Measurements from ENCODE around the gene ZC3H10. TPM values are rescaled to one million over a fixed set of nuclear protein-coding genes. Genes with fewer than 3 reads are reported as not detected.

The ZC3H10 gene
- total and polyA plus RNA-seq, 2 of the 13 experiments (the other 11 are each of a cell fraction or from before 2014, with no cell fraction given) = 0.70 to 2.3 TPM

- in situ Hi-C loops (cut with HindIII; ENCODE audit: extremely low pct_ligation_motif_present, low pct_unique_long_range_greater_than_20kb) (loop anchor here (5.0 kb wide), 1 partner anchor 33 kb away; the partner anchor contains the start of gene MYL6), intact Hi-C loops (cut with micrococcal nuclease; ENCODE audit: unreplicated experiment) (no loop called here)
- H3K4me3 ChIP-seq (replicated peaks in 1 of 3; ENCODE audit: insufficient read depth in 1 of 3, low read depth in 2 of 3, low read length in 3 of 3) = no peak overlapping the region
- H3K27ac ChIP-seq (ENCODE audit: extremely low read length, insufficient read depth, low read length) = peak overlapping the region; percentile 43
- CTCF ChIA-PET (ENCODE audit: low intra/inter-chr PET ratio, low total read pairs) = no interaction called here
- no peak overlapping the region for H3K9ac ChIP-seq (ENCODE audit: insufficient read depth, low read depth, low read length)
- DNase-seq (ENCODE audit: low spot score) (peak; percentile 43), FAIRE-seq (no peak), ATAC-seq (no peak)
- H3K36me3 ChIP-seq (replicated peaks in 1 of 2; ENCODE audit: control insufficient read depth in 1 of 2, insufficient read depth in 2 of 2, low read length in 2 of 2) = 0 out of 5 replicates have a peak, but pooled peaks cover 0 to 4% of the 10 kb centered on the region in 2 experiments
- H3K4me1 ChIP-seq (ENCODE audit: insufficient read depth, low read length) = peaks cover 84% of the 10 kb centered on the region
- POLR2A ChIA-PET = interaction anchor here (1.2 to 1.5 kb wide), 3 partner anchors 34 to 66 kb away, joined by 4 to 8 read pairs (median 6); partner anchors contain the start of genes MYL6 and SMARCC2
- H3K79me2 ChIP-seq (ENCODE audit: insufficient read depth, low read length) = peaks cover 14% of the 10 kb centered on the region
- H3K27me3 ChIP-seq (ENCODE audit: control insufficient read depth in 1 of 2, insufficient read depth in 2 of 2, low read length in 2 of 2) = no peaks in the 10 kb centered on the region
- 49% methylated on average over 4 of the region's 4 CpGs for whole genome bisulfite sequencing (ENCODE audit: low lambda C conversion rate)
- H4K20me1 ChIP-seq (ENCODE audit: insufficient read depth, low read length) = no peaks in the 10 kb centered on the region
- TF ChIP-seq HMG20A (CRISPR knock-in tag; IDR thresholded peaks at IDR 0.05; ENCODE audit: borderline replicate concordance) (peak; percentile 29; the same call in 1 of the 2 replicates), FOXP4 (CRISPR knock-in tag; IDR thresholded peaks at IDR 0.05) (peak; percentile 15; the same call in 1 of the 2 replicates), MLX (CRISPR knock-in tag; IDR thresholded peaks at IDR 0.05) (no peak), ZNF646 (CRISPR knock-in tag; IDR thresholded peaks at IDR 0.05) (peak; percentile 87), FOXP1 (IDR thresholded peaks at IDR 0.05) (no peak), FOXP1 (CRISPR knock-in tag; IDR thresholded peaks at IDR 0.05) (peak; percentile 24; the same call in 1 of the 2 replicates)
- H3K4me2 ChIP-seq (ENCODE audit: low read depth, low read length) = no peak overlapping the region
- no TSS peak for BruUV-seq (replicated peaks)
- H3K9me3 ChIP-seq (ENCODE audit: low read length) = no peaks in the 10 kb centered on the region
- H2AFZ ChIP-seq (ENCODE audit: low read length) = no peak overlapping the region
These were observed 6.1 kb downstream of the ZC3H10 start for GRCh38 chr12:56124133-56124532.

Data from HepG2 (cell line).